ENCODE measurements around the gene GBX2. TPM values are rescaled to one million over a fixed set of nuclear protein-coding genes. Genes with fewer than 3 reads are reported as not detected.
A peak's percentile ranks its signal among the peaks of the same experiment; 100 is the strongest.

Gene GBX2
- total RNA-seq, 2 experiments from 2014 or later = not detected

GRCh38 chr2:236207472-236207871, 39.3 kb upstream of the GBX2 start:
- CTCF ChIA-PET = interaction anchor here (0.7 kb wide), 1 partner anchor 89 kb away, joined by 5 read pairs; no protein-coding TSS in a partner anchor
- no peak for DNase-seq
- no peaks in the 10 kb centered on the region for H3K36me3 Mint-ChIP-seq (ENCODE audit: low read depth)

DNA sequence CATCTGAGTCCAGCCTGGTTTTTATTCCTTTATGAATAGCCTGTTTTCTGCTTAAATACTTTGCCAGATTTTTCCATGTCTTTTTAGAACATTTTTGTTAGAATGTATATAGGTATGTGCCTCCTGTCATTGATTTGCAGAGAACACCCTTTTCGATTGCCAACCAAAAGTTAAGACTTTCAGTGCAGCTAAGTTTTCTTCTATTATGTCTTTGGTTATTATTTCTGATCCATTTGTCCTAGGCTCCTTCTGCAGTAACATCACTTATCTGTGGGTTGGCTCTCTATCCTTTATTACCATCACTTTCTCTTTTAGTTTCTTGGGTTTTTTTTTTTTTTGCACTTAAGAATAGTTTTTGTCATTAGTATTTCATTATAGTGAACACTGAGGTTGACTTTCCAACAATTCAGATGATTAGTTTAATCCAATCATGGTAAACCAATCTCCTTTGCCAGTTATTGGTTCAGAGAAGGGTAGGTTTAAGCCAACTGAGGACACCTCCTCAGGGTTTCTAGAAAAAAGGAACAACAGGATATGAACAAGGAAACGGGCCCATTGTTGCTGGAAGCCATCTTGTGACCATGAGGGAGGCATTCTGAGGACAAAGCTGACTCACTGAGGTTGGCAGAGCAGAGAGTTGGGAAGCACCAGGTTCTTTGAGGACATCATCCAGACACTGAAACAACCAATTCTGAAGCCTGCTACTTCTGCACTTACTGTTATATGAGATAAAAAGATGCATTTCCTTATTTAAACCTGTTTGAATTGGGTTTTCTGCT, 37.9 kb upstream of the GBX2 start:
- H3K9me3 Mint-ChIP-seq (ENCODE audit: low read depth) = peaks cover 5% of the 10 kb centered on the region
- CTCF ChIA-PET = no interaction called here
- POLR2A ChIA-PET = no interaction called here

More at GRCh38 chr2:236207472-236207871, 39.3 kb upstream of the GBX2 start:
- POLR2A ChIA-PET = interaction anchor here (0.6 kb wide), 1 partner anchor 24 kb away, joined by 6 read pairs; no protein-coding TSS in a partner anchor
- no peak for ATAC-seq
- H3K27me3 Mint-ChIP-seq = peaks cover 6% of the 10 kb centered on the region
- H3K9me3 Mint-ChIP-seq (ENCODE audit: low read depth) = peaks cover 5% of the 10 kb centered on the region
- no peak overlapping the region for H3K27ac Mint-ChIP-seq
- H3K4me3 Mint-ChIP-seq = no peak overlapping the region
- intact Hi-C loops (cut with DNase I, micrococcal nuclease) = no loop called here
- no peaks in the 10 kb centered on the region for H3K4me1 Mint-ChIP-seq

DNA sequence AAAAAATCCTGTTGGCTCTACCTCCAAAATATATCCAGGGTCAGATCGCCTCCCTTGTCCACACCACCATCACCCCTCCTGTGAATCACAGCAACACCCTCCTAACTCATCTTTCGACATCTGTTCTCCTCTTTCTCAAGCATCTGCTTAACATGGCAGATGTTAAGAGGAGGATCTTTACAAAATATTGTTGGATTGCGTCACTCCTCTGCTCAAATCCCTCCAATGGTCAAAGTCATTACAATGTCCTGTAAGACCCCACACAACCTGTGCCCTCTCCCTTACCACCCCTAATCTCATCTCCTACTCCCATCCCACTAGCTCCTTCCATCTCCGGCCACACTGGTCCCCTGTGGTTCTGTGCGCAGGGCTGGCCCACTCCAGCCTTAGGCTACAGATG, 36.8 kb upstream of the GBX2 start:
- H3K9me3 Mint-ChIP-seq (ENCODE audit: low read depth) = peaks cover 5% of the 10 kb centered on the region
- ATAC-seq = no peak

More for the DNA sequence above, 37.9 kb upstream of the GBX2 start:
- Mint-ChIP-seq H3K27ac (no peak overlapping the region), H3K4me1 (no peaks in the 10 kb centered on the region), H3K4me3 (no peak overlapping the region), H3K36me3 (ENCODE audit: low read depth) (no peaks in the 10 kb centered on the region), H3K27me3 (peaks cover 6% of the 10 kb centered on the region)
- ATAC-seq (no peak), DNase-seq (no peak)
- intact Hi-C loops (cut with DNase I, micrococcal nuclease) = no loop called here

DNA sequence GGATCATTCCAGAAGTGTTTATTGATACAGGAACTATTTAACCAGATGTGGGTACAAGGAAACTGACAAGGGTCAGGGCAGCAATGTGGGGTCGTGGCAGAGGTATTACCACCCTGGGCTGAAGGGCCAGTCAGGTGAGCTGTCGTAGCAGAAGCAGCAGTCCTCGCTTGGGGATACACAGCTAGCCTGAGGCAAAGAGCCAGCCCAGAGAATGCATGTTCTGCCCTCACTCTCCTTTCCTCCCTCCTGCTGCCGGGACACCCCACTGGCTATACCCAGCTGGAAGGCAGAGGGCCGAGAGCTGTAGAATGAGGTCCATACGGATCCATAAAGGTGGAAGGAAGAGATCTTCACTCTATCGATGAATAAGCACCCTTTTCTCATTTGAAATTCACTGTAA, 32.2 kb upstream of the GBX2 start:
- H3K36me3 Mint-ChIP-seq (ENCODE audit: low read depth) = no peaks in the 10 kb centered on the region
- peaks cover 4% of the 10 kb centered on the region for H3K27me3 Mint-ChIP-seq
- no peak for DNase-seq
- H3K4me1 Mint-ChIP-seq = no peaks in the 10 kb centered on the region
- intact Hi-C loops (cut with DNase I, micrococcal nuclease) = no loop called here
- no peaks in the 10 kb centered on the region for H3K9me3 Mint-ChIP-seq (ENCODE audit: low read depth)
- POLR2A ChIA-PET = interaction anchor here (0.8 kb wide), 1 partner anchor 180 kb away, joined by 3 read pairs; no protein-coding TSS in a partner anchor
- no peak overlapping the region for H3K4me3 Mint-ChIP-seq
- CTCF ChIA-PET = no interaction called here
- no peak overlapping the region for H3K27ac Mint-ChIP-seq
- no peak for ATAC-seq

More for the DNA sequence above, 36.8 kb upstream of the GBX2 start:
- H3K27ac Mint-ChIP-seq = no peak overlapping the region
- intact Hi-C loops (cut with DNase I, micrococcal nuclease) = no loop called here
- POLR2A ChIA-PET = no interaction called here
- H3K27me3 Mint-ChIP-seq = peaks cover 4% of the 10 kb centered on the region
- no peak overlapping the region for H3K4me3 Mint-ChIP-seq
- H3K36me3 Mint-ChIP-seq (ENCODE audit: low read depth) = no peaks in the 10 kb centered on the region
- no peak for DNase-seq
- H3K4me1 Mint-ChIP-seq = no peaks in the 10 kb centered on the region
- CTCF ChIA-PET = no interaction called here

GRCh38 chr2:236196366-236196765, 28.2 kb upstream of the GBX2 start:
- intact Hi-C loops (cut with DNase I, micrococcal nuclease) = no loop called here
- Mint-ChIP-seq H3K36me3 (ENCODE audit: low read depth) (no peaks in the 10 kb centered on the region), H3K4me1 (no peaks in the 10 kb centered on the region), H3K9me3 (ENCODE audit: low read depth) (no peaks in the 10 kb centered on the region), H3K4me3 (no peak overlapping the region), H3K27ac (no peak overlapping the region), H3K27me3 (peaks cover 7% of the 10 kb centered on the region)
- ChIA-PET POLR2A (no interaction called here), CTCF (no interaction called here)
- no peak for ATAC-seq
- DNase-seq = no peak

- CTCF ChIA-PET = interaction anchor here (1.4 kb wide), 1 partner anchor 430 kb away, joined by 3 read pairs; no protein-coding TSS in a partner anchor
- Mint-ChIP-seq H3K36me3 (ENCODE audit: low read depth) (no peaks in the 10 kb centered on the region), H3K27ac (no peak overlapping the region), H3K4me3 (no peak overlapping the region), H3K9me3 (ENCODE audit: low read depth) (no peaks in the 10 kb centered on the region), H3K27me3 (peaks cover 6% of the 10 kb centered on the region), H3K4me1 (no peaks in the 10 kb centered on the region)
- ATAC-seq (no peak), DNase-seq (no peak)
- POLR2A ChIA-PET = no interaction called here
- intact Hi-C loops (cut with DNase I, micrococcal nuclease) = no loop called here
Observed at GRCh38 chr2:236195726-236196125, 27.5 kb upstream of the GBX2 start.

GRCh38 chr2:236194786-236195185, 26.6 kb upstream of the GBX2 start:
- Mint-ChIP-seq H3K27ac (no peak overlapping the region), H3K9me3 (ENCODE audit: low read depth) (no peaks in the 10 kb centered on the region), H3K4me1 (no peaks in the 10 kb centered on the region), H3K4me3 (no peak overlapping the region), H3K27me3 (peaks cover 6% of the 10 kb centered on the region), H3K36me3 (ENCODE audit: low read depth) (no peaks in the 10 kb centered on the region)
- DNase-seq = no peak
- ChIA-PET CTCF (interaction anchor here (1.4 to 1.9 kb wide), 2 partner anchors 13 to 429 kb away, joined by 3 to 6 read pairs; no protein-coding TSS in a partner anchor), POLR2A (interaction anchor here (0.6 kb wide), 1 partner anchor 702 kb away, joined by 3 read pairs; no protein-coding TSS in a partner anchor)
- no peak for ATAC-seq
- intact Hi-C loops (cut with DNase I, micrococcal nuclease) = no loop called here

DNA sequence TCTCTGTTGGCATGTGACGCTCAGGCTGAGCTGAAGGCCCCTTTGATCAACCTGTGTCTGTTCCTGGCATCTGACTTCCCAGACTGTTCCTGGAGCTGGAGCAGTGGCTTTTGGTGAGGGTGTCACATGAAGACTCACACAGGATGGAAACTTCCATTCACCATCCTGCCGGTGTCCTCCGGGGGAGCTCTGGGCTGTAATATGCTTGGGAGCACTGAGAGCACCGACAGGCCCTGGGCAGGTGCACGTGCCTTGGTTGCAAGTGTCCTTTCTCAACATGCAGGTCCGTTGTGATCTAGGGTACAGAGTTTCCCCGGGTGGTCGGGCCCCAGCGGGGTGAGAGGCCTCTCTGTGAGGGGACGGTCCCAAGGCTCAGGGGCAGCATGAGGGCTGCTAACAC, 24.8 kb upstream of the GBX2 start:
- H3K4me3 Mint-ChIP-seq = no peak overlapping the region
- intact Hi-C loops (cut with DNase I, micrococcal nuclease) = no loop called here

DNA sequence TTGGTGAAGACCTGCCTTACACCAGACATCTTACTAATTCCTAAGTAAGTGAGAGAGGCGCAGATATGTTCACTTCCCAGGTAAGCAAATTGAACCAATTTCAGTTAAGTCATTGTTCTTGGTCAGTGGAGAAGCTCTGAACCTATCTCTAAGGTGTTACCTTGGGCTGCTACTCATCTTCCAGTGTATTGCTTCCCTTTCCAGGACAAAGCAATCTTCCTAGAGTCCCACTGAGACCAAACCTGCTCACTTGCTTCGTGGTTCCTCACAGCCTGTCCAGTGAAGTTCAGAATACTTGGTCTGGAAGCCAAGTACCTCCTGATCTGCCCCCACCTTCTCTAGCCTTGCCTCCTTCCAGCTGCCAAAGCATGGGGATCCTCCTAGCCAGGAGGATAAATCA, 22.5 kb upstream of the GBX2 start:
- ChIA-PET POLR2A (no interaction called here), CTCF (no interaction called here)
- no peak for ATAC-seq
- Mint-ChIP-seq H3K36me3 (ENCODE audit: low read depth) (no peaks in the 10 kb centered on the region), H3K9me3 (ENCODE audit: low read depth) (no peaks in the 10 kb centered on the region), H3K27ac (no peak overlapping the region), H3K4me3 (no peak overlapping the region), H3K27me3 (peaks cover 16% of the 10 kb centered on the region), H3K4me1 (no peaks in the 10 kb centered on the region)
- intact Hi-C loops (cut with DNase I, micrococcal nuclease) = no loop called here
- DNase-seq = no peak

More for the DNA sequence above, 24.8 kb upstream of the GBX2 start:
- peaks cover 6% of the 10 kb centered on the region for H3K27me3 Mint-ChIP-seq
- CTCF ChIA-PET = interaction anchor here (0.6 to 1.9 kb wide), 3 partner anchors 12 to 17 kb away, joined by 3 to 6 read pairs (median 4); no protein-coding TSS in a partner anchor
- no peaks in the 10 kb centered on the region for H3K36me3 Mint-ChIP-seq (ENCODE audit: low read depth)
- no peaks in the 10 kb centered on the region for H3K4me1 Mint-ChIP-seq
- H3K9me3 Mint-ChIP-seq (ENCODE audit: low read depth) = no peaks in the 10 kb centered on the region
- no peak overlapping the region for H3K27ac Mint-ChIP-seq
- DNase-seq = no peak
- POLR2A ChIA-PET = no interaction called here
- ATAC-seq = no peak

DNA sequence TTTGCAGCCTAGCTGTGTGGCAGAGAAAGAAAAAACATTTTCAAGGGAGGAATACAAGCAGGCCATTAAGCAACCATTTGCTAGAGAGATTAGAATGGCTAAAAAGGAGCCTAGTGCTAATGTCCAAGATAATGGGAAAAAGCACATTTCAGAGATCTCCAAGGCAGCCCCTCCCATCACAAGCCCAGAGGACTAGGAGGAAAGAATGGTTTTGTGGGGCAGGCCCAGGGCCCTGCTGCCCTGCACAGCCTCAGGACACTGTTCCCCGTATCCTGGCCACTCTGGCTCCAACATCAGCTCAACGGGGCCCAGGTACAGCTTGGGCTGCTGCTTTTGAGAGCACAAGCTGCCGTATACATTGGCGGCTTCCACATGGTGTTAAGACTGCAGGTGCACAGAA, 16.5 kb upstream of the GBX2 start:
- ATAC-seq (no peak), DNase-seq (no peak)
- CTCF ChIA-PET = no interaction called here
- Mint-ChIP-seq H3K27me3 (peaks cover 48% of the 10 kb centered on the region), H3K36me3 (ENCODE audit: low read depth) (no peaks in the 10 kb centered on the region), H3K4me3 (no peak overlapping the region), H3K9me3 (ENCODE audit: low read depth) (peaks cover 2% of the 10 kb centered on the region), H3K4me1 (peaks cover 3% of the 10 kb centered on the region), H3K27ac (no peak overlapping the region)
- intact Hi-C loops (cut with DNase I, micrococcal nuclease) = no loop called here
- POLR2A ChIA-PET = no interaction called here

DNA sequence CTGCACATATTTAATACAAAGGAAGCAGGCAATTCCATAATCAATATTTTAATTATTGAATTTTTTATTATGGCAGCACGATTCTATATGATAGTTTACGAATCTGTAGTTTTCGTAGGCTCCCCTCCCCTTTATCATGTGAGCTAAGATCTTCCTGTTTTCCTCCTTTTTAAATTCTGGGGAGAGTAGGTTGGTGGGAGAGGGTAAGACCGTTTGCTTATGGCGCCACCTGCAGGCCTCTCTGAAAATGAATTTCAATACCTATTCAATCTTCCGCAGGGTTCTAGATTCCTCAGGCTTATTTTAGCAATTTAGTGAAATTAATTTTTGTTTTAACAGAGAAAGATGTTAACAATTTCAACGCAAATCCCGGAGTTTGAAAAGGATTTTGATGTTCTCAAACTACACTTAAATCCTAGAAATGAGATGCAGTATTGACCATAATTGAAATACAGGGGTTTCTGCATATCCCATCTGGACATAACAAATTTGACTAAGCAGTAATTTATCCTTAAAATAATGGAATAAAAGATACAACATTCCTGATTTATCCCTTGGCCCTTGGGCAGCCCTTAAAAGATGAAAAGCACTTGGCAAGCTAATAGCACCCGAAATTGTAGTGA, 12.8 kb upstream of the GBX2 start:
- intact Hi-C loops (cut with DNase I, micrococcal nuclease) = loop anchor here (1.0 to 2.0 kb wide), 5 partner anchors 16 to 415 kb away; no protein-coding TSS in a partner anchor
- ChIA-PET CTCF (interaction anchor here (0.6 to 5.9 kb wide), 17 partner anchors 9 to 571 kb away, joined by 3 to 35 read pairs (median 4); no protein-coding TSS in a partner anchor), POLR2A (no interaction called here)
- Mint-ChIP-seq H3K9me3 (ENCODE audit: low read depth) (peaks cover 2% of the 10 kb centered on the region), H3K36me3 (ENCODE audit: low read depth) (no peaks in the 10 kb centered on the region), H3K4me3 (no peak overlapping the region), H3K27ac (no peak overlapping the region), H3K4me1 (peaks cover 13% of the 10 kb centered on the region), H3K27me3 (peaks cover 59% of the 10 kb centered on the region)
- DNase-seq (peak; percentile 73), ATAC-seq (no peak)
